ENCODE measurements around the gene METTL23. TPM values are rescaled to one million over a fixed set of nuclear protein-coding genes. Genes with fewer than 3 reads are reported as not detected.

The METTL23 gene
- total and polyA plus RNA-seq, 2 of the 8 experiments (the other 6 are each of a cell fraction or from before 2014, with no cell fraction given), result 36.1 to 60.2 TPM

- Histone ChIP-seq H3K4me1 (replicated peaks in 1 of 4; ENCODE audit: control insufficient read depth in 3 of 4, insufficient read depth in 4 of 4, low read length in 3 of 4) (peaks cover 0 to 24% (median 12%) of the 10 kb centered on the region in 4 experiments; a peak in 6 of 7 replicates), H3K23ac (ENCODE audit: insufficient read length) (no peak overlapping the region), H3K27me3 (replicated peaks in 1 of 4; ENCODE audit: control insufficient read depth in 3 of 4, extremely low read depth in 1 of 4, insufficient read depth in 3 of 4, low read length in 3 of 4) (no peaks in the 10 kb centered on the region; a peak in 1 of 7 replicates), H3K9ac (replicated peaks in 1 of 4; ENCODE audit: extremely low read depth in 1 of 4, low read depth in 3 of 4, low read length in 3 of 4) (no peak overlapping the region), H3K56ac (replicated peaks; ENCODE audit: insufficient read length, low read depth, low read length) (no peak overlapping the region), H3K9me3 (ENCODE audit: insufficient read depth in 2 of 2, low read depth in 1 of 2, low read length in 1 of 2) (no peaks in the 10 kb centered on the region), H4K8ac (ENCODE audit: extremely low read depth, insufficient read depth, low read length) (no peak overlapping the region), H2AFZ (ENCODE audit: low read length) (no peak overlapping the region), H3K79me2 (ENCODE audit: control insufficient read depth in 1 of 2, insufficient read depth in 2 of 2, low read length in 2 of 2) (no peaks in the 10 kb centered on the region), H4K91ac (replicated peaks; ENCODE audit: insufficient read length, low read length) (no peak overlapping the region), H2BK12ac (ENCODE audit: low read depth, low read length) (no peak overlapping the region), H3K36me3 (ENCODE audit: control insufficient read depth in 2 of 4, insufficient read depth in 4 of 4, low read length in 3 of 4) (no peaks in the 10 kb centered on the region), H4K5ac (ENCODE audit: insufficient read length, low read depth, low read length) (no peak overlapping the region), H3K27ac (ENCODE audit: low read depth, low read length) (no peak overlapping the region), H3K4me2 (ENCODE audit: insufficient read depth in 1 of 2, low read depth in 2 of 2, low read length in 2 of 2) (no peak overlapping the region), H4K20me1 (replicated peaks in 1 of 2; ENCODE audit: control insufficient read depth in 1 of 2, insufficient read depth in 2 of 2, low read length in 2 of 2) (peaks cover 0 to 2% of the 10 kb centered on the region in 2 experiments), H3K18ac (ENCODE audit: extremely low read depth, low read length) (no peak overlapping the region), H2BK120ac (replicated peaks; ENCODE audit: low read depth, low read length) (no peak overlapping the region), H3K14ac (ENCODE audit: insufficient read length) (no peak overlapping the region), H3K23me2 (ENCODE audit: low read depth, low read length) (no peaks in the 10 kb centered on the region), H3K4me3 (ENCODE audit: extremely low read depth in 1 of 4, insufficient read depth in 2 of 4, low read depth in 3 of 4, low read length in 4 of 4) (no peak overlapping the region), H2BK20ac (ENCODE audit: low read length) (no peak overlapping the region), H3K79me1 (ENCODE audit: low read depth, low read length) (no peaks in the 10 kb centered on the region), H2AK5ac (ENCODE audit: low read depth, low read length) (no peak overlapping the region), H3K4ac (replicated peaks; ENCODE audit: insufficient read length, low read depth, low read length) (no peak overlapping the region), H2BK5ac (ENCODE audit: low read depth, low read length) (no peak overlapping the region), H2BK15ac (ENCODE audit: low read length) (no peak overlapping the region)
- DNase-seq (ENCODE audit: low read depth in 1 of 2, low spot score in 2 of 2) (no peak), FAIRE-seq (no peak)
- TF ChIP-seq KDM4A (IDR thresholded peaks at IDR 0.05; ENCODE audit: low read depth, low read length, severe bottlenecking), result no peak
- no peak for TF ChIP-seq CBX5 (IDR thresholded peaks at IDR 0.05; ENCODE audit: low read depth, low read length)
- no peak for TF ChIP-seq JUND (IDR thresholded peaks at IDR 0.05; ENCODE audit: low read length)
- no peak for TF ChIP-seq GTF2F1 (IDR thresholded peaks at IDR 0.05; ENCODE audit: borderline replicate concordance, low read depth, low read length)
- TF ChIP-seq PHF8 (conservative IDR thresholded peaks at IDR 0.05; ENCODE audit: low read depth, low read length), result no peak
- no peak for TF ChIP-seq BCL11A (IDR thresholded peaks at IDR 0.05; ENCODE audit: low read depth in 2 of 2, low read length in 2 of 2)
- no peak for TF ChIP-seq POLR2A (IDR thresholded peaks at IDR 0.05; ENCODE audit: control extremely low read depth in 1 of 2, low read depth in 2 of 2, low read length in 2 of 2)
- no peak for TF ChIP-seq CBX8 (IDR thresholded peaks at IDR 0.05; ENCODE audit: borderline replicate concordance, low read depth, low read length)
- TF ChIP-seq YY1 (IDR thresholded peaks at IDR 0.05; ENCODE audit: low read depth, low read length), result no peak
- TF ChIP-seq BACH1 (IDR thresholded peaks at IDR 0.05; ENCODE audit: low read length), result no peak
- TF ChIP-seq RNF2 (IDR thresholded peaks at IDR 0.05; ENCODE audit: borderline replicate concordance, low read depth, low read length, missing control alignments, poor library complexity, severe bottlenecking), result no peak
- CTCF ChIA-PET (ENCODE audit: partially characterized antibody), result interaction anchor here (1.0 to 13.1 kb wide), 7 partner anchors 14 to 104 kb away, joined by 3 to 155 read pairs (median 4); partner anchors contain the start of genes JMJD6, METTL23 and MXRA7
- WGBS, 2 experiments (ENCODE audit: extremely low coverage in 1 of 2, insufficient coverage in 1 of 2, insufficient read length in 1 of 2, insufficient replicate concordance in 2 of 2, low coverage in 1 of 2, low lambda C conversion rate in 2 of 2, missing lambda C conversion rate in 1 of 2), result 83% methylated on average over 24 of the region's 26 CpGs; no CpG with 5 or more reads in 1 of the 2 experiments
- POLR2A ChIA-PET (ENCODE audit: partially characterized antibody), result interaction anchor here (1.1 to 2.7 kb wide), 3 partner anchors 16 to 21 kb away, joined by 3 to 12 read pairs (median 3); no protein-coding TSS in a partner anchor
Measured at GRCh38 chr17:76687298-76688164, 39.1 kb upstream of the METTL23 start.
